A673 (cell line): Measurements from ENCODE around the gene SLBP. TPM values are rescaled to one million over a fixed set of nuclear protein-coding genes. Genes with fewer than 3 reads are reported as not detected.
"Not testable (repeated sequence)": the region's sequence is repeated elsewhere in the genome, so short reads cannot be mapped to it uniquely, and the experiment has no call there.

ENCODE experiments used
- BruUV-seq: library from RNA; stranded (reverse); fragments of 400-500 nt; replicated peaks from 2 replicates; lab custom pipeline; 2021; lab: Mats Ljungman, UMichigan
- CTCF ChIA-PET: fragments of 300-600 bp; sonication (Branson Sonifier 250); formaldehyde crosslinking; loops from one replicate; lab custom pipeline; 2022; ENCODE audit warnings: antibody characterized with exemption; lab: Charles Lee
- POLR2A ChIA-PET: fragments of 300-600 bp; sonication (Branson Sonifier 250); formaldehyde crosslinking; loops from one replicate; lab custom pipeline; 2022; ENCODE audit warnings: antibody characterized with exemption; ENCODE audit not compliant: low non-redundant PET; lab: Charles Lee
- DNase-seq: peaks from one replicate; pipeline ENCODE4 v3.0.0-alpha.2; 2015; ENCODE audit warnings: low spot score
- H3K27ac ChIP-seq: fragments of 200-600 bp; sonication (generic); 2 replicates; pipeline ENCODE4 v1.5.1; 2016; ENCODE audit warnings: mixed run types, low read depth, mild to moderate bottlenecking, mixed read lengths, antibody characterized with exemption, low read length; ENCODE audit not compliant: poor library complexity, severe bottlenecking
- H3K27me3 ChIP-seq: fragments of 200-600 bp; sonication (generic); replicated peaks from 2 replicates; pipeline ENCODE4 v1.6.1; 2017; ENCODE audit warnings: mixed run types, low read depth, mild to moderate bottlenecking, mixed read lengths, antibody characterized with exemption, low read length; ENCODE audit not compliant: insufficient read depth, poor library complexity
- H3K36me3 ChIP-seq: fragments of 200-600 bp; sonication (generic); 2 replicates; pipeline ENCODE4 v1.6.1; 2016; ENCODE audit warnings: mixed run types, mild to moderate bottlenecking, mixed read lengths, antibody characterized with exemption, low read length; ENCODE audit not compliant: insufficient read depth, poor library complexity, severe bottlenecking
- H3K4me1 ChIP-seq: fragments of 200-600 bp; sonication (generic); 2 replicates; pipeline ENCODE4 v1.6.1; 2017; ENCODE audit warnings: mixed run types, mild to moderate bottlenecking, mixed read lengths, antibody characterized with exemption, low read length; ENCODE audit not compliant: insufficient read depth, poor library complexity, severe bottlenecking
- H3K4me3 ChIP-seq: fragments of 200-600 bp; sonication (generic); 2 replicates; pipeline ENCODE4 v1.5.1; 2016; ENCODE audit warnings: low read depth, mixed run types, mild to moderate bottlenecking, mixed read lengths, low read length; ENCODE audit not compliant: poor library complexity, severe bottlenecking
- H3K9me3 ChIP-seq: fragments of 200-600 bp; sonication (generic); 2 replicates; pipeline ENCODE4 v1.6.1; 2016; ENCODE audit warnings: mixed run types, low read depth, mild to moderate bottlenecking, mixed read lengths, antibody characterized with exemption, low read length; ENCODE audit not compliant: poor library complexity, severe bottlenecking
- CTCF ChIP-seq: fragments of 300-800, 200-600 bp; sonication (generic); conservative IDR thresholded peaks from 2 replicates; pipeline ENCODE4 v1.5.1; 2017; ENCODE audit warnings: low read depth, mild to moderate bottlenecking, antibody characterized with exemption, low read length, moderate library complexity, mixed read lengths
- EZH2 ChIP-seq: fragments of 200-600 bp; sonication (generic); IDR thresholded peaks from 2 replicates; pipeline ENCODE4 v1.6.1; 2017; ENCODE audit warnings: borderline replicate concordance, low read depth, mild to moderate bottlenecking, mixed read lengths, antibody characterized with exemption, low read length; ENCODE audit not compliant: poor library complexity, severe bottlenecking
- intact Hi-C: fragments of 100-400 bp; cut with micrococcal nuclease; formaldehyde crosslinking; loops from one replicate; pipeline ENCODE4 v1.10.0; 2022; ENCODE audit not compliant: unreplicated experiment
- total RNA-seq: library from RNA; stranded (reverse); gene quantifications from 2 replicates; pipeline ENCODE4 v1.2.3, GENCODE V29; 2021

Gene SLBP
- total RNA-seq, 1 experiment from 2014 or later: 85.5 TPM

- TF ChIP-seq EZH2 (no peak), CTCF (no peak)
- intact Hi-C loops: no loop called here
- no peak overlapping the region for H3K4me3 ChIP-seq
- no peaks in the 10 kb centered on the region for H3K27me3 ChIP-seq
- ChIA-PET CTCF (no interaction called here), POLR2A (no interaction called here)
- DNase-seq: no peak
- no peaks in the 10 kb centered on the region for H3K36me3 ChIP-seq
- no TSS peak for BruUV-seq
- H3K4me1 ChIP-seq: no peaks in the 10 kb centered on the region
- H3K27ac ChIP-seq: no peak overlapping the region
- no peaks in the 10 kb centered on the region for H3K9me3 ChIP-seq
Observed at GRCh38 chr4:1675136-1675801, 36.9 kb downstream of the SLBP start.

GRCh38 chr4:1674682-1675081 lies 37.4 kb downstream of the SLBP start:
- TF ChIP-seq CTCF: no peak
- TF ChIP-seq EZH2: no peak
- BruUV-seq: no TSS peak
- Histone ChIP-seq H3K27me3 (no peaks in the 10 kb centered on the region), H3K4me1 (no peaks in the 10 kb centered on the region), H3K9me3 (no peaks in the 10 kb centered on the region), H3K27ac (no peak overlapping the region), H3K36me3 (no peaks in the 10 kb centered on the region), H3K4me3 (no peak overlapping the region)
- DNase-seq: no peak
- ChIA-PET CTCF (no interaction called here), POLR2A (no interaction called here)
- intact Hi-C loops: no loop called here

- POLR2A ChIA-PET: no interaction called here
- no peak overlapping the region for H3K27ac ChIP-seq
- H3K4me3 ChIP-seq: no peak overlapping the region
- intact Hi-C loops: no loop called here
- CTCF ChIA-PET: no interaction called here
- H3K36me3 ChIP-seq: no peaks in the 10 kb centered on the region
- no peaks in the 10 kb centered on the region for H3K4me1 ChIP-seq
- TF ChIP-seq CTCF (no peak), EZH2 (no peak)
- no TSS peak for BruUV-seq
- no peak for DNase-seq
- no peaks in the 10 kb centered on the region for H3K27me3 ChIP-seq
- no peaks in the 10 kb centered on the region for H3K9me3 ChIP-seq
Observed at GRCh38 chr4:1673671-1674070, 38.4 kb downstream of the SLBP start.

- H3K4me3 ChIP-seq, intact Hi-C loops, H3K4me1 ChIP-seq, DNase-seq, H3K36me3 ChIP-seq, H3K27me3 ChIP-seq, CTCF ChIA-PET, BruUV-seq, POLR2A ChIA-PET, H3K27ac ChIP-seq, H3K9me3 ChIP-seq: not testable (repeated sequence)
Observed at GRCh38 chr4:1671011-1671410, 41.1 kb downstream of the SLBP start.
